Activated gamma-delta T cell treated with anti-CD3 and anti-CD28 coated beads, Interleukin-2, amount 50 U/mL, for 16 hours (primary cell): Measurements from ENCODE around the gene IPO8.
A peak's percentile ranks its signal among the peaks of the same experiment; 100 is the strongest.

Source experiments
- DNase-seq: peaks from one replicate; pipeline ENCODE4 v3.0.0-alpha.2; 2020; ENCODE audit warnings: low read depth

The IPO8 gene

DNA sequence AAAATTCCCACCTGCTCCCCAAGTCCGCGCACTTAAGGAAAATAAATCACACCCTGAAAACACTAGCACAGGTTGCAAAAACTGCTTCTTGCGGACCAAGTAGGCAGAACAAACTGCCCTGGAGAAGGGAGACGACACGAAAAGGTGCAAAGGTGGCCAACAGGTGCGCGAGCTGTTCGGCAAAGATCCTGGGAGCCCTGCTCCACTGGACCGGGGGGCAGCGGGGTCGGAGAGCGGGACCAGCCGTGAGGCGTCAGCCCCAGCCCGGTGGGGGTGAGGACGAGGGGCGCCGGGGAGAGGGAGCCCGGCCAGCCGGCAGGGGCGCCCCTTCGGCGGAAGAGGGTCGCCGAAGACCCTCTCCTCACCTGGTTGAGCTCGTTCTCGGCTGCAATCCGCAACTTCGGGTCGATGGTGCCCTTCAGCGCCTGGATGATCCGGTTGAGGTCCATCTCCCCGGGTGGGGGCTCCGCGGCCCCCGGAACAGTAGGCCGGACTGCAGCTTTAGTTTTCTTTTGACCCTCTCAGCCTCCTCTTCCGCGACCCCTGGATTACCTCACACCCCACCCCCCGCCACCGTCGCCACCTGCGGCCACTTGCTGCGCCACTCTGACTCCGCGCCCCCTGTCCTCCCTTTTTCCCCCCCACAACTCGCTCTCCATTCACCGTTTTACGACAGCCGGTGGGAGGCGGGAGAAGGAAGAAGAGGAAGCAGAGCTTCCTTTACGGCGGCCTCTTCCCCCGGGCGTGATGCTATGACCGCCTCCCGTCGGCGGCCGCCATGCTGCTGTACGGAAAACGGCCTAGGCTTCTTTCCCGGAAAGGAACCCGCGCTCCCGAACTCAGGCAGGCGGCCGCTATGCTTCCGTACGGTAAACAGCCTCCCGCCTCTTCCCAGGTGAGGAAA is at the start of gene IPO8:
Gene IPO8, minus strand, starts transcription at position 671 of the 904 bp plus-strand sequence. Its CDS starts 222 bp downstream, at position 449.
- DNase-seq, result peak; percentile 75

DNA sequence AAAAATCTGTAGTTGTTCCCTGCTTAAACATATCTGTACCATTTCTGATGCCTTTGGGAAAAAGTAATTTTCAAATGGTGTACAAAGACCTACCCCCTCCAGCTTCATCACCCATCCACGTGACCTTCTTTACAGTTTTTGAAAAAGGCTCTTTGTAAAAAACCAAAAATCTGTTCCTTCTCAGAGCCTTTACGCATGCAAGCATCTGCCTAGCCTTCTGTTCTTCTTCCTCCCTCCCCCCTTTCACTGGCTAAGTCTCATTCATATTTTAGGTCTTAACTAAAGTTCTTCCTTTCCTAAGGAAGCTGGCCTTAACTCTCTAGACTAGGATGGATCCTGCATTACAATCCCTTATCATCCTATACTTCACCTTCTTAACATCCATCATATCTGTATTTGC is 48.7 kb upstream of the IPO8 start:
- no peak for DNase-seq

DNA sequence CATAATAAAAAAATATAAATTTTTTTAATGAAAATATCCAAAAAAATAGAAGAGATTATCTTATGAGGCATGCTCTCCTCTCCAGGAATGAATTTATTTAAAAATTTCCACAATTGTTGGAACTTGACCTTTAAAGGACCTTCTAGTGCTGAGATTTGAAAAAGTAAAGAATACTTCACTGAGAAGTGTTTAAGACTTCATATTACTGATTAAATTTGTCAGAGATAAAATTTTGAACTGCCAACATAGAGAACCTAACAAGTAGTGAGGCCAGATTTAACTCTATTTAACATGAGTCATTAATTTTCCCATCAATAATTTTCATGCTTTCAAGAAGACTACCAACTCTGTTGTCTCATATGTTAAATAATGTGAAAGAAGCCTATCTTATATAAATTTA is 44.6 kb upstream of the IPO8 start:
- DNase-seq, result no peak

DNA sequence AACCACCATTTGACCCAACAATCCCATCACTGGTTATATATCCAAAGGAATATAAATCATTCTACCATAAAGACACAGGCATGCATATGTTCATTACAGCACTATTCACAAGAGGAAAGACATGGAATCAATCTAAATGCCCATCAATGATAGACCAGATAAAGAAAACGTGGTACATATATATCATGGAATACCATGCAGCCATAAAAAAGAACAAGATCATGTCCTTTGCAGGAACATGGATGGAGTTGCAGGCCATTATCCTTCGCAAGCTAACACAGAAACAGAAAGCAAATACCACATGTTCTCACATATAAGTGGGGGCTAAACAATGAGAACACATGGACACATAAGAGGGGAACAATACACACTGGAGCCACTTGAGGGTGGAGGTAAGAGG is 43.4 kb upstream of the IPO8 start:
- DNase-seq, result no peak

DNA sequence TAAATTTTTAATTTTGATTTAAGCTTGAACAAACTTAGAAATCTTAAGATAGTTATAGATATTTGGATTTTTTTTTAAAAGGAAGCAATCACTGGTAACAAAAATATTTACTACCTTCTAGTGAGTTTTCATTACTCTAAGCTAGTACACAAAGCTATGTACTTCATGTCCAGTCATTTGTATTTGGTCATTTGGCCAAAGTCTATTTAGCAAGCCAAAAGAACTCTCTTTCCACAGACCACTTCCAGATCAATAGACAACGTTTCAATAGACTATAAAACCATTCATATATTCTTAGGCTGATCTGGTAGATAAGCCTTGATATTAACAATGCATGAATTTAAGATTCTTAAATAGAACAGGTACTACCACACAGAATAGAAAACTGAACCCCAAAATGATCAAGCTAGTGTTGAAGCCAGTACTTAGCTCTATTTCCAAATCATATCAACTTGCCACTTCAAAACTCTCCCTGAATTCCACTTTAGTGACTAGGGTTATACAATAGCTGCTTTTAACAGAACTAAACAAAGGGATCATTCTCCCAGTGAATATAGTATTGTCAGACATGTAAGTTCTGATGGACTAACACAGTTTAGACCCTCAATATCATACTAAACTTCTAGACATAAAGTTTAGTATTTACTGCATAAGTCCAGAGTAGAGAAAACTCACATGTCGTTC is 37.4 kb upstream of the IPO8 start:
- no peak for DNase-seq

DNA sequence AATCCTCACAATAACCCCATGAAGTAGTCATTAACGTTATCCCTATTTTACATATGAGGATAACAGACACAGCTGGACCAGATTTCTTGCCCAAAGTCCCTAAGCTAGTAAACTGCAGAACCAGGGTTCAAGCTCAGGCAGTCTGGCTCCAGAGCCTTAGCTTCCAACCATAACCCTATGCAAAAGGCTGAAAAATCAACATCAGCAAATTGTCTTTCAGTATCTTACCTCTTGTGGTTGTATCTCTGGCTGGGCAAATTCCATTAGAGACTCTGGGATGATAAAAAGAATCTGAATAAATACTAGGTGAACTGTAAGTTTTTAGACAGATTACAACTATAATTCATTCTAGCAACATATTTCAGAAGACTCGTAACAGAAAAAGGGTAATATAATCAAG is 34.3 kb upstream of the IPO8 start:
- no peak for DNase-seq

DNA sequence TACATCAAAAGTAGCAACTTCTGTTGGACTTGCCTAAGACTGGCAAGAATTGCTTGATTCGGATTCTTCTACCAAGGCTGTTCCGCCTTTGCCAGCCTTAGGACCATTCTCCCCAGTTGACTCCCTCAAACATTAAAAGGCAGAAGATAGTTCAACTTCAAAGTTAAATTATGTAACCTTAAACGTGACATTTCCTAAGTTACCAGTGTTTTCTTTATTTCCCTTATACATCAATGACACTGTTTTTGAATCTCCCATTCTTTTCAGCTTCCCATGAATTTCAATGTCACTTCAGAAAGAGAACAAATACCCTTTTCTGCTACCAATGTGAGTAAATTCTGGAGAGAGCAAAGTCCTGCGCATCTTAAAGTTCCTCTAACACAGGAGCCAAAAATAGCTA is 33.9 kb upstream of the IPO8 start:
- DNase-seq, result no peak

DNA sequence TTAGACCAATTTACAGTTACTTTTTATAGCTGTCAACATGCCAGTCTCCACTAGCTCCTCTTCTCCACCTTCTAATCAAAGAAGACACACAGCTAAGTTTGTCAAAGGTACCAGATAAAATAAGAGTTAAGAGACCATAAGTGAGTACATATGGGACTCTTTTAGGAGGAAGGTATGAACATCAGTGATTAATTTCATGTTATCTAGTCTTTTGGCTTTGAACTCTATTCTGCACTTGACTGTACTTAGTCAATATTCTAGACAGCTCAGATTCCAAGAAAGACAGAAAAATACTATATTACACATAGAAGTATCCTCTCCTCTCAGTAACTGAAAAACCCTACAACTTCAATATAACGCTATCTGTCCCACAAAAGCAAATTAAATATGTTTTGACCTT is 31.0 kb upstream of the IPO8 start:
- DNase-seq, result no peak

DNA sequence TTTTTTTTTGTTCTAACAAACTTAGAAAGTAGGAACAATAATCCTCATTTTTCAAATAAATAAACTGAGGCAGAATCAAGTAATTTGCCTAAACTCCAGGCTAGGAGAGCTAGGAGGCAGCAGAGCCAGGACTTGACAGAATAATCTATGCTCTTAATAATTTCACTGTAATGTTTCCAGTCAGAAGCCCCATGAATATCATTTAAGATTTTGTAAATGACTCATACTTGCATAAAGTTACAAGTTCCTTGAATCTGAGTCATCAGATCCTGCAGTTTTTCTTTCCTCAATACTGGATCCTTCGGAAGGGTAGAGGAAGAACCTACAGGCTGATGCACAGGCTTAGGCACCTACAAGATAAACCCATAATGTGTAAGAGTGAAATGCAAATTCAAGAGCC is 30.1 kb upstream of the IPO8 start:
- no peak for DNase-seq

DNA sequence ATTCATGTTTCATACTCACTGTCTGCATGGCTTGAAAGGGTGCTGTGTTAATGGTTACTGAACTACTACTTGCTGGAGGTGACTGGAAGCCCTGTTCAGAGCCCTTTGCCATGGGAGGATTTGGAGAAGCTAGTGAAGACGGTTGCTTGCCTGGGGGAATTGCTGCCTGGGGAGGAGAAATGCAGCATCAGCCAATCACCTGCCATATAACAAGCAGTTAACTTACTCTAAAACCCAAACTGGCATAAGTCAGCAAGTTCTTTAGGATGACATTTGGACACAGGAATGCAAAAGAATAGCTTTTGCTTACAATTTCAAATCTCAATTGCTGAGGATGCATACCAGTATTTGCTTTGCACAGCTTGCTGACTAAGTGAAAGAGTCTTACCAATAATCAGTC is 23.4 kb upstream of the IPO8 start:
- DNase-seq, result no peak

DNA sequence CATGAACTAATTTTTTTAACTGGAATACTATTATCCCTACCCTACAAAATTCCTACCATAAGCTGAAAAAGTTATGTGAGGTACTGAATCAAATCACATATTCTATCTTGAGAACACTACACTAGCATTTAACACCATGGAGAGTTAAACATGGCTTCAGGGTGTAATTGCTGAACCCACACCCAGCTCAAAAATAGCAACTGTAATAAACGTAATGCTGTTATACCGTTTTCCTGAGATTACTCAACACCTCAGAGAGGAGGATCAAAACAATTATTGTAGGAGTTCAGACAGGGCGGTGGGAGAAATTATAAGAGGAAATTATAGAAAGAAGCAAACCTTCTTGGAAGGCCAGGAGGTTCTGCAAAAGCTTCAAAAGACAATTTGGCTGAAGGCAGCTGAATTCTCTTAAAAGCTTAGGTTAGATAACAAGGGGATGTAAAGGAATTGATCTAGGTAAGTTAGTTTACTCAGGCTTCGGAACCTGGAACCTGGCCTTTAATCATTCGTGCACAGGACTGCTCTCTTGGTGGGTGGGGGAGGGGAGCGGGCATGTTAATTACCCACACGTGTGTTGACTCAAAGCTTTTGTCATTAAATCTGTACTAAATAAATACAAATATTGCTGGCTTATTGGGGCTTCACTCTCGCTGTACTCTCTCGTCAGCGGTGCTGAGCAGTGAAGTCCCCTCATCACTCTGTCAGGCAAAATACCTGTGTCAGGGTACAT is 12.1 kb upstream of the IPO8 start:
- DNase-seq, result no peak

DNA sequence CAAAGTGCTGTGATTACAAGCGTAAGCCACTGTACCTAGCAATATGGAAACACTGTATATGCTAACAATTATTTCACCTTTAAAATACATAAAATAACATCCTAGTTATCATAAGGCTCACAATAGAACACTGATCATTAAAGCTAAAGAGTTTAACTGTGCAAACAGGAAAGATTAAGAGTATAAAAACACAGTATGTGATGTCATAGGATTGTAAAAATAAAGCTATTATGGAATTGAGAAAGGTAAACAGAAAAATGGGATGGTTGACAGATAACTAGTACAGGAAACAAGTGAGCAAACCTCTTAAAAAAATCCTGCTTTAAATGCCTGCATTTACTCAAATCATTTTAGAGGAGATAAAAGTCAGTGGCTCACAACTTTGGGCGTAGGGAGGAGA is 10.8 kb upstream of the IPO8 start:
- no peak for DNase-seq

DNA sequence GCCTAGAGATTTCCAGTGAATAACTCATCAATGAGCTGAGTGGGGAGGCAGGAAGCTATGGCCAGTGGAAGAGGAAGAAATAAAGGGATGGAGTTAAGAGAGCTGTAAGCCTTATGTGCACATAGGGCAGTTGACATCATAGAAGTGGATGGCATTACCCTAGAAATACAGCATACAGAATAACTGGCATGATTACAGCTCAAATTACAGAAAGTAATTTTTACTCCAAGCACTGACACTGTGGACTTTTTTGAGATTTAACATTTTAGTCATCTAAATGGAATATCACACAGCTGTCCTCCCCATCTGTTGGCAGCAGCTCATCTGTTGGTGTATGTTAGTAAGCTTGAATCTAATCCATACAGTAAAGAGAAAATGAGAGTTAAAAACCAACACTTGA is 5.4 kb upstream of the IPO8 start:
- DNase-seq, result no peak

DNA sequence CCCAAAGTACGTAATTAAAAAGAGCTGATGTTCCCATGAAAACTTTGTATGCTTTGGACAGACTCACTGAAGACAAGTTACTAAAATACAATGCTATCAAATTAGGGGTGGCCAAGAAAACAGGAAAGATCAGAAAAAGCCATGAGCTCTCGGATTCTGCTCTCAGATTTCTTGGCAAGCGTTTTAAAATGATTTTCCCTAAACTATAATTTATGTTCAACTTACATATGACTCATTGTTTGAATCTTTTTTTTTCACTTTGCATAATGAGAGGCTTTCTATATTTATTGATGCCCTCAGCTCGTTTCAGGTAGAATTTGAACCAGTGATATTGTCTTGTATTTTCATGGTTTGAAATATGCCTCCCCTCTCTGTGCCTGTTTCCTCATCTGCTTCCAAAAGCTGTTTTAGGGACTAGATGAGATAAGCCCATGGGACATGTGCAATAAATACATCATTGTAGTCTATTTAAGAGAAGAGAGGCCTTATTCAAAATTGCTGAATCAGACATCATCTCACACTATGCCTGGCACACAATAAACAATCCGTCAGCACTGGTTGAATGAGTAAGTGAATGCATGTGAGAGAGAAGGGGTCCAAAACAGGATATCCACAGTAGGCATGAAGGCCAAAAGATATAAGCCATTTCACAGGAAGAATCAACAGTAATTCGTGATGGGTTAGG is 4.7 kb upstream of the IPO8 start:
- DNase-seq, result no peak

DNA sequence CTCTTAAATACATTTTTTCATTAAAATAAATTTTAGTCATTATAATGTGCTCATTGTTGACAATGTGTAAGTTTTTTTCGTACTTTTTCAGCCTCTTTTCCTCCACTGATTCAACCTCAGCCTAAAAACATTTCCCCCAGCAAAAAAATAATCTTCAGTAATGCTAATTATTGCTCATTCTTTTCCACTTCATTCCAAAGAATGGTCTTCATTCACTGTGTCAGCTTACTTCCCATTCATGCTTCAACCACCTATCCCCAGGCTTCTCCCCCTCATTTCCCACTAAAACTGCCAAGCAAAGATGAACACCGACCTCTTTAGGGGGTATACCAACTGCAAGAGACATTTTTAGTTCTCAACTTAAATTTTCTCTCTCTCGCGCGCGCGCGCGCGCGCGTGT is 2.7 kb upstream of the IPO8 start:
- no peak for DNase-seq

DNA sequence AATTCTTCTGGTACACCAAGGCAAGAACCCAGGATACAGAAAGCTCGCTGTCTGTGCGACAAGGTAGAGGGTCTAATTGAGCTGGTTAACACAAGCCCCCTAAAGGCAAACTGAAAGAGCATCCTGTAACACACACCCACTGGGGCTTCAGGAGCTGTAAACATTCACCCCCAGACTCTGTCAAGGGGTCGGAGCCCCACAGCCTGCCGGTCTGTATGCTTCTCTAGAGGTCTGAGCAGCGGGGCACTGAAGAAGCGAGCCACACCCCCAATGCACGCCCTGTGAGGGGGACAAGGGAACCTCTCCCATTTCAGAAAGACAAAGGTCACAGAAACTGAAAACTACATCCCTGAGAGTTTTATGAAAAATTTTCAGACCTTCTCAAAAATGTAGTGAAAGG is 1.3 kb upstream of the IPO8 start:
- DNase-seq, result no peak

DNA sequence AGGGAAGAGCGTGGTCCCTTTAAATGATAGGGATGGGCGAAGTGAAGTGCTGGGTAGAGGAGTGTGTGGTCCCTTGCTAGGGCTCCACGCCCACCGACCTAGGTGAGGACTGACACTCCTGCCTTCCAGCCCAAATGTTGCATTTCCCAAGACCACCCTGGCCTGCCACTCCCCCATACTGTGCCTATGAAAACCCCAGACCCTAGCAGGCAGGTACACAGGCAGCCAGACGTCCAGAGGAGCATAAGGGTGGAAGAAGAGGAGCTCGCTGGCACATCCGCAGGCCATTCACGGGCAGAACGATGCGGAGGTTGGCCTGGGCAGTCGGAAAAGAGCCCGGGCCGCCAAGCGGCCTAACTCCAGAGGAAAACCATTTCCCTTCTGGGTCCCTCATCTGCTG is 817 bp upstream of the IPO8 start:
- no peak for DNase-seq

DNA sequence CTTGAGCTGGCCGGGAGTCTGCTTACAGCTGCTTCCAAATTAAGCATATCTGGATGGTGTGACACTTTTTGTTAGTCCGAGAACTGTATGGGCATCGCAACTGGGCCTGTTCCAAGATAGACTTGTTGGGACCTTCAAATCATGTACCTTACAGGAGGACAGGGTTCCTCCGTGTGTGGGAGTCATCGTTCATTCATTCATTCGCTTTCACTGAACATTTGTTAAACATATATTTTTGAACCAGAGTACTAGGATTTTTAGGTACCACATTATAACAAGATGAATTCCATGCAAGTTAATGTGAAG is 387 bp upstream of the IPO8 start:
- no peak for DNase-seq

DNA sequence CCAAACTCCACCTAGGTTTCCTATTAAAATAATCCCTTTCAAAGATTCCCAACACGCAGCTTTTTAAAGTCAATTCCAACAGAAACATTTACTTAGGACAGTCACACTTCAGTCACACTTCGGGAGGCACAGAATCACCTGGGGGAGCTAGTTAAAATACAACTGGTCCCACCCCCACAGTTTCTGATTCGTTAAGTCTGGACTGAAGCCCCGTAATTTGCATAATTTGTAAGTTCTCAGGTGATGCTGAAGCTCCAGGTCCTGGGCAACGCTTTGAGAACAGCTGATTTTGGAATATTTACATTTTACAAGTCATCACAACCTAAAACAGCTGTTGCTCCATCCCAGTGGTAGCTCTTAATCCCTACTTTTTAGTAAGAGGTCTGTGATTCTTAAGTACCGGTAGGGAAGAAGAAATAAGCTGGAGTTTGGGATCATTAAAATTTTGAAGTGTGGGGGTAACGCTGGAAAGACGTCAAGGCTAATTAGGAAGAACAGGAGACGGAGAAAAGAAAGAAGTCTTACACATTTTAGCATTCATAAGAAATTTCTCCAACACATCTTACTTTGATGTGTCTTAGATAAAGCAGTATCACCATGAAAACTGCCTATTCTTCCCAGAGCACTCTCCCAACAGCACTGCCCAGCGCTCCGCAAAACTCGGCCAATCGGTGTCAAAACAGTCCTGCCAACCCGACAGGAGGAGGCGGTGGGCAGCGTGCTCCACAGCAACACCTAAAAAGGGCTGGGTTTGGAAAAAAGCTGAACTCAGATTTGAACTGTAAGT is 1.1 kb downstream of the IPO8 start:
- DNase-seq, result no peak

DNA sequence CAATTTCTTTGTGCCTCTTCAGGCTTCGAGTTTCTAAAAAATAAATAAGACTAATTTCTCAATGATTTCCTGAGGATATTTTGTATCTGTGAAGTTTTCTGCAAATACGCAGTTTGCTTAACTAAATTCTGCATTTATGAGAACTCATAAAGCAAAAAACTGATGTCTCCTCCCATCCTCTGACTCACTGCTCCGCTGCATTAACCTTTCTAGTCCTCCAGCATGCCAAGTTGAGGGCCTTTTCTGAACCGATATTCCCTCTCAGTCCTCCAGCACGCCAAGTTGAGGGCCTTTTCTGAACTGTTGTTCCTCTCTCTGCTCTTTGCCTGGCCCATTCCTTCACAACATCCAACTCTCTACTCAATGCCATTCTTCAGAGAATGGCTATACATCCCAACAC is 3.2 kb downstream of the IPO8 start:
- no peak for DNase-seq

DNA sequence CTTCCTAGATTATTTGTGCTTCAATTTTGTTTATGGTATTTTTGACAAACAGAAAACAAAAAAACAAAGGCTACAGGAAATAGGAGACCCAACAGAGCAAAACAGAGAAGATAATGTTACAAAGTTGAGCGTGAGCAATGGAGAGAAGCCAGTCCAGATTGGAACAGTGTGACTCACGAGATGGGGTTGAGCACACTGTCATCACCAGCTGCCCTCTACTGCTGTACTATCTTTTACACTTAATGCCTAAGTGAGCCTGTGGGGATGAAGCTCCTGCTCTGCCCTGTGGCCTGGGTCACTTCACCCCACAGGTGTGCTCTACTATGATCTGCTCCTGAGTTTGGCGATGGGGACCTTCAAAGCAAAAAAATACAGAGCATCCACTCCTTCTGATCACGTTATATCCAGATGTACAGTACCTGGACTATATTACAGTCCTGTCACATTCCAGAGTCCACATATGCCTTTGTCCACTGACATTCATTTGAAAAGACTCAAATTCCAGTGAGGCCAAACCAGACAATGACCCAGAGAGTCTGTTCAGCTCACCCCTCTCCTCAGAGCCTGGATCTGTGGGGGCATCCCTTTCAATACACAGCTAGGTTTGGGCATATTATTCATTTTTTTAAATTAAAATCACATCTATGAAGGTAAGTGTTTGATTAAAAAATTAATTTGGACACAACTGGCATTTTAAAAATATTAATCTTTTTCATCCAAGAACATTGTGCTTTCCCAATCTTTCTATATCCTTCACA is 4.4 kb downstream of the IPO8 start:
- DNase-seq, result no peak
